Mesothelial cell of epicardium (in vitro differentiated cells): ENCODE measurements around the gene CIZ1. TPM values are rescaled to one million over a fixed set of nuclear protein-coding genes. Genes with fewer than 3 reads are reported as not detected.

Source experiments
- DNase-seq, 2 experiments: peaks; one replicate each; pipeline ENCODE4 v3.0.0; 2021; ENCODE audit warnings: low spot score in 2 of 2; ENCODE audit not compliant: unreplicated experiment in 2 of 2
- H3K27ac Mint-ChIP-seq: 2 replicates; pipeline ENCODE4 v1.8.0; 2021; ENCODE audit warnings: mixed read lengths
- H3K27me3 Mint-ChIP-seq: 2 replicates; pipeline ENCODE4 v1.8.0; 2021; ENCODE audit warnings: low read depth, mixed read lengths
- H3K36me3 Mint-ChIP-seq: 2 replicates; pipeline ENCODE4 v1.8.0; 2021; ENCODE audit warnings: mixed read lengths
- H3K4me1 Mint-ChIP-seq: 2 replicates; pipeline ENCODE4 v1.8.0; 2021; ENCODE audit warnings: mixed read lengths
- H3K4me3 Mint-ChIP-seq: 2 replicates; pipeline ENCODE4 v1.8.0; 2021; ENCODE audit warnings: mild to moderate bottlenecking, moderate library complexity, mixed read lengths
- H3K9me3 Mint-ChIP-seq: 2 replicates; pipeline ENCODE4 v1.8.0; 2021; ENCODE audit warnings: mixed read lengths
- CTCF ChIP-seq: fragments of 200-600 bp; sonication (generic); IDR thresholded peaks from one replicate; pipeline ENCODE4 v1.5.0; 2021; ENCODE audit warnings: antibody characterized with exemption; ENCODE audit not compliant: unreplicated experiment
- total RNA-seq: library from RNA; stranded (reverse); gene quantifications from 3 replicates; pipeline ENCODE4 v1.2.1, GENCODE V29; 2021

The CIZ1 gene
- total RNA-seq, 1 donor from 2014 or later = 152 TPM

- TF ChIP-seq CTCF = no peak
- H3K27ac Mint-ChIP-seq = no peak overlapping the region
- no peak overlapping the region for H3K4me3 Mint-ChIP-seq
- H3K27me3 Mint-ChIP-seq = no peaks in the 10 kb centered on the region
- no peaks in the 10 kb centered on the region for H3K9me3 Mint-ChIP-seq
- H3K4me1 Mint-ChIP-seq = peaks cover 6% of the 10 kb centered on the region
- H3K36me3 Mint-ChIP-seq = peaks cover 5% of the 10 kb centered on the region
- DNase-seq = no peak
Observed at GRCh38 chr9:128120061-128120740, 71.2 kb downstream of the CIZ1 start.

- no peak for DNase-seq
- Mint-ChIP-seq H3K27me3 (no peaks in the 10 kb centered on the region), H3K9me3 (no peaks in the 10 kb centered on the region), H3K4me3 (no peak overlapping the region), H3K36me3 (peaks cover 2% of the 10 kb centered on the region), H3K27ac (no peak overlapping the region), H3K4me1 (peaks cover 3% of the 10 kb centered on the region)
- no peak for TF ChIP-seq CTCF
Observed at GRCh38 chr9:128118971-128119665, 72.3 kb downstream of the CIZ1 start.

- Mint-ChIP-seq H3K36me3 (peaks cover 5% of the 10 kb centered on the region), H3K4me1 (peaks cover 3% of the 10 kb centered on the region), H3K4me3 (no peak overlapping the region), H3K27ac (no peak overlapping the region), H3K9me3 (no peaks in the 10 kb centered on the region), H3K27me3 (no peaks in the 10 kb centered on the region)
- no peak for TF ChIP-seq CTCF
- no peak for DNase-seq
Observed at GRCh38 chr9:128118472-128118857, 72.9 kb downstream of the CIZ1 start.

- Mint-ChIP-seq H3K27ac (no peak overlapping the region), H3K9me3 (no peaks in the 10 kb centered on the region), H3K4me3 (peak overlapping the region; percentile 22), H3K27me3 (no peaks in the 10 kb centered on the region), H3K36me3 (peaks cover 8% of the 10 kb centered on the region), H3K4me1 (peaks cover 3% of the 10 kb centered on the region)
- peak; percentile 90 to 99 for DNase-seq
- TF ChIP-seq CTCF = peak; percentile 100
Observed at GRCh38 chr9:128117613-128118471, 73.5 kb downstream of the CIZ1 start.

- Mint-ChIP-seq H3K4me3 (no peak overlapping the region), H3K27me3 (no peaks in the 10 kb centered on the region), H3K36me3 (peaks cover 6% of the 10 kb centered on the region), H3K27ac (no peak overlapping the region), H3K9me3 (no peaks in the 10 kb centered on the region), H3K4me1 (peaks cover 3% of the 10 kb centered on the region)
- DNase-seq = no peak
- no peak for TF ChIP-seq CTCF
Observed at GRCh38 chr9:128116104-128117083, 75.0 kb downstream of the CIZ1 start.
